Heart left ventricle (tissue), 13 donors: ENCODE data around the gene C1QL1.

Experiments
- POLR2A ChIP-seq, 2 donors: fragments of 450-650 bp; IDR thresholded peaks; one replicate each; pipeline ENCODE4 v1.6.1; 2017; ENCODE audit warnings: antibody characterized with exemption in 2 of 2, mild to moderate bottlenecking in 2 of 2, moderate library complexity in 2 of 2
- TF ChIP-seq, protein P1 (sequence below), 12 donors: fragments of 200-600 bp; sonication (generic) in 4 of 12; IDR thresholded peaks; one replicate each; pipeline versions ENCODE4 v1.5.0 to v1.8.0; 2018 to 2022; ENCODE audit warnings: antibody characterized with exemption in 12 of 12, mild to moderate bottlenecking in 5 of 12
- donor health status: ischemic (EF 13 %, LVEDD 7.1; RV severe dilation, severe dysfunction).
- donor health status: DM: no; HTN: yes; CAD: no.
- donor health status: DM: no; HTN: no; CAD: no.
- donor health status: ischemic (EF 25% LVEDD 6.9; RV normal size, moderate dysfunction).
- donor health status: ischemic (EF 25% LVEDD 5.7; RV mildly dilated, moderate dysfunction).
- donor health status: ischemic (EF 35%, LVEDD 5.7; RV mildly dilated, moderate dysfunction).
- donor health status: nonischemic (EF 11% LVEDD 7.7; RV severe dilation, severe dysfunction).
- donor health status: DM: yes; HTN: yes; CAD: no.
- donor health status: PGD.
- donor health status: ischemic (EF 29% LVEDD 5.4; RV normal size, mild dysfunction).
- donor health status: nonischemic (EF 23%, LVEDD 6.1; RV moderate dilation, normal function).

DNA sequence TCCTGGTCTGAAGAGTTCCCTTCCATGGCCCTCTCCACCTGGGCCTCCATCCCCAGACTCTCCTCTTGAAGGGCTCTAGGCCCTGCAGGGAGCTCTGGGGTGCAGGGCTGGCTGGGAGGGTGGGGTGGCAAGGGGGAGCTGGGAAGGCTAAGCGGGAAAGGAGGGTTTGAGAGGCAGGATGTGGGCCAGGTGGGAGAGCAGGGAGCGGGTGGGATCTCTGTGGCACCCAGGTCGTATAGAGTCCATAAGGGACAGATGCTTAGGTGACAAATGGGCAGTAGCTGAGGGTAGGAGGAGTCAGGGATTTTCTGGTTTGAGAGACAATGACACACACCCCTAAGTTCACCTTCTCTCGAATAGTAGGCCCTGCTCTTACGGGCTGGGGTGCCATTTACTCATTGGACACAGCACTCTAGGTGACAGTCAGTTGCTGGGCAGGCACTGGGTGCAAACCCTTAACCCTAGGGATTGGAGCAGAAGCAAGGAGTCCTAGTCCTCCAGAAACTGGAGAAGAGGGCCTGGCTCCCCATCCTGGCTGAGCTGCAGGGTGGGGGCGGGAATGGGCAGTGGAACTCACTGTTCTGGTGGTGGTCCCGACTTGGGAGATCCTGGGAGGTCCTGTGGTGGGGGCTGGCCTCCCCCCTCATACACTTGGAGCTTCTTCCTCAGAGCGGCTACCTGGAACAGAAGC, 35.9 kb downstream of the C1QL1 start:
- TF ChIP-seq POLR2A (IDR thresholded peaks at IDR 0.05) = no peak
- TF ChIP-seq, protein P1, sequence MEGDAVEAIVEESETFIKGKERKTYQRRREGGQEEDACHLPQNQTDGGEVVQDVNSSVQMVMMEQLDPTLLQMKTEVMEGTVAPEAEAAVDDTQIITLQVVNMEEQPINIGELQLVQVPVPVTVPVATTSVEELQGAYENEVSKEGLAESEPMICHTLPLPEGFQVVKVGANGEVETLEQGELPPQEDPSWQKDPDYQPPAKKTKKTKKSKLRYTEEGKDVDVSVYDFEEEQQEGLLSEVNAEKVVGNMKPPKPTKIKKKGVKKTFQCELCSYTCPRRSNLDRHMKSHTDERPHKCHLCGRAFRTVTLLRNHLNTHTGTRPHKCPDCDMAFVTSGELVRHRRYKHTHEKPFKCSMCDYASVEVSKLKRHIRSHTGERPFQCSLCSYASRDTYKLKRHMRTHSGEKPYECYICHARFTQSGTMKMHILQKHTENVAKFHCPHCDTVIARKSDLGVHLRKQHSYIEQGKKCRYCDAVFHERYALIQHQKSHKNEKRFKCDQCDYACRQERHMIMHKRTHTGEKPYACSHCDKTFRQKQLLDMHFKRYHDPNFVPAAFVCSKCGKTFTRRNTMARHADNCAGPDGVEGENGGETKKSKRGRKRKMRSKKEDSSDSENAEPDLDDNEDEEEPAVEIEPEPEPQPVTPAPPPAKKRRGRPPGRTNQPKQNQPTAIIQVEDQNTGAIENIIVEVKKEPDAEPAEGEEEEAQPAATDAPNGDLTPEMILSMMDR (IDR thresholded peaks at IDR 0.05) = no peak
